ENCODE measurements around the gene GPI.

DNA sequence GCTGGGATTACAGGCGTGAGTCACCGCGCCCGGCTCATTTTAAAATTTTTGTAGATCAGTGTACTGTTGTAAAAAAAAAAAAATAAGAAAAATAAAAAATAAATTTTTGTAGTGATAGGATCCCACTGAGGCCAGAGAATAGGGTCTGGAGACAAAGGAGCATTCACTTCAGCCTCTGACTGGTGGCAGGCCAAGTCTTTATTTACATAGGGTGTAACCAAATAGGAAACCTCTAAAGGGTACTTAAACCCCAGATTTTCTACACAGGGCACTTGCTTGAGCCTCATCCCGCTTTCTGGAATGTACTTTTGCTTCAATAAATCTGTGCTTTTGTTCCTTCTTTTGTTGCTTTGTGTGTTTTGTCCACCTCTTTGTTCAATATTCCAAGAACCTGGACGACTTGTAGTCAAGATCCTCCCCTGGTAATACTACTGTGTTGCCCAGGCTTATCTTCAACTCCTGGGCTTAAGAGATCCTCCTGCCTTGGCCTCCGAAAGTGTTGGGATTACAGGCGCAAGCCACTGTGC, 37.1 kb downstream of the GPI start:
- TF ChIP-seq GABPA (IDR thresholded peaks at IDR 0.05; ENCODE audit: low read depth) (no peak), NFIC (IDR thresholded peaks at IDR 0.05; ENCODE audit: borderline replicate concordance) (no peak)
- TF ChIP-seq, protein P1, sequence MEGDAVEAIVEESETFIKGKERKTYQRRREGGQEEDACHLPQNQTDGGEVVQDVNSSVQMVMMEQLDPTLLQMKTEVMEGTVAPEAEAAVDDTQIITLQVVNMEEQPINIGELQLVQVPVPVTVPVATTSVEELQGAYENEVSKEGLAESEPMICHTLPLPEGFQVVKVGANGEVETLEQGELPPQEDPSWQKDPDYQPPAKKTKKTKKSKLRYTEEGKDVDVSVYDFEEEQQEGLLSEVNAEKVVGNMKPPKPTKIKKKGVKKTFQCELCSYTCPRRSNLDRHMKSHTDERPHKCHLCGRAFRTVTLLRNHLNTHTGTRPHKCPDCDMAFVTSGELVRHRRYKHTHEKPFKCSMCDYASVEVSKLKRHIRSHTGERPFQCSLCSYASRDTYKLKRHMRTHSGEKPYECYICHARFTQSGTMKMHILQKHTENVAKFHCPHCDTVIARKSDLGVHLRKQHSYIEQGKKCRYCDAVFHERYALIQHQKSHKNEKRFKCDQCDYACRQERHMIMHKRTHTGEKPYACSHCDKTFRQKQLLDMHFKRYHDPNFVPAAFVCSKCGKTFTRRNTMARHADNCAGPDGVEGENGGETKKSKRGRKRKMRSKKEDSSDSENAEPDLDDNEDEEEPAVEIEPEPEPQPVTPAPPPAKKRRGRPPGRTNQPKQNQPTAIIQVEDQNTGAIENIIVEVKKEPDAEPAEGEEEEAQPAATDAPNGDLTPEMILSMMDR (IDR thresholded peaks at IDR 0.05): no peak
- TF ChIP-seq, protein P2, sequence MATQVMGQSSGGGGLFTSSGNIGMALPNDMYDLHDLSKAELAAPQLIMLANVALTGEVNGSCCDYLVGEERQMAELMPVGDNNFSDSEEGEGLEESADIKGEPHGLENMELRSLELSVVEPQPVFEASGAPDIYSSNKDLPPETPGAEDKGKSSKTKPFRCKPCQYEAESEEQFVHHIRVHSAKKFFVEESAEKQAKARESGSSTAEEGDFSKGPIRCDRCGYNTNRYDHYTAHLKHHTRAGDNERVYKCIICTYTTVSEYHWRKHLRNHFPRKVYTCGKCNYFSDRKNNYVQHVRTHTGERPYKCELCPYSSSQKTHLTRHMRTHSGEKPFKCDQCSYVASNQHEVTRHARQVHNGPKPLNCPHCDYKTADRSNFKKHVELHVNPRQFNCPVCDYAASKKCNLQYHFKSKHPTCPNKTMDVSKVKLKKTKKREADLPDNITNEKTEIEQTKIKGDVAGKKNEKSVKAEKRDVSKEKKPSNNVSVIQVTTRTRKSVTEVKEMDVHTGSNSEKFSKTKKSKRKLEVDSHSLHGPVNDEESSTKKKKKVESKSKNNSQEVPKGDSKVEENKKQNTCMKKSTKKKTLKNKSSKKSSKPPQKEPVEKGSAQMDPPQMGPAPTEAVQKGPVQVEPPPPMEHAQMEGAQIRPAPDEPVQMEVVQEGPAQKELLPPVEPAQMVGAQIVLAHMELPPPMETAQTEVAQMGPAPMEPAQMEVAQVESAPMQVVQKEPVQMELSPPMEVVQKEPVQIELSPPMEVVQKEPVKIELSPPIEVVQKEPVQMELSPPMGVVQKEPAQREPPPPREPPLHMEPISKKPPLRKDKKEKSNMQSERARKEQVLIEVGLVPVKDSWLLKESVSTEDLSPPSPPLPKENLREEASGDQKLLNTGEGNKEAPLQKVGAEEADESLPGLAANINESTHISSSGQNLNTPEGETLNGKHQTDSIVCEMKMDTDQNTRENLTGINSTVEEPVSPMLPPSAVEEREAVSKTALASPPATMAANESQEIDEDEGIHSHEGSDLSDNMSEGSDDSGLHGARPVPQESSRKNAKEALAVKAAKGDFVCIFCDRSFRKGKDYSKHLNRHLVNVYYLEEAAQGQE (IDR thresholded peaks at IDR 0.05; ENCODE audit: low read depth, low read length): no peak
